Activated CD8-positive, alpha-beta T cell treated with anti-CD3 and anti-CD28 coated beads for 36 hours (primary cell): Measurements from ENCODE around the gene DHRS7. TPM values are rescaled to one million over a fixed set of nuclear protein-coding genes. Genes with fewer than 3 reads are reported as not detected.
"Not testable (repeated sequence)": the region's sequence is repeated elsewhere in the genome, so short reads cannot be mapped to it uniquely, and the experiment has no call there.

ENCODE experiments used
- ATAC-seq: fragments of 200-7000 bp; cut with Tn5 transposase; one replicate; pipeline ENCODE4 v1.10.0; 2021; ENCODE audit warnings: mild to moderate bottlenecking, moderate library complexity
- CTCF ChIA-PET: fragments of 350-600 bp; sonication (Branson Sonifier 250); formaldehyde crosslinking; loops from one replicate; lab custom pipeline; 2021; ENCODE audit warnings: antibody characterized with exemption; lab: Charles Lee
- POLR2A ChIA-PET: fragments of 350-600 bp; sonication (Branson Sonifier 250); formaldehyde crosslinking; loops from one replicate; lab custom pipeline; 2021; ENCODE audit warnings: antibody characterized with exemption; lab: Charles Lee
- DNase-seq: peaks from one replicate; pipeline ENCODE4 v3.0.0-alpha.2; 2020
- H3K27ac Mint-ChIP-seq: one replicate; pipeline ENCODE4 v1.8.0; 2021; ENCODE audit warnings: mild to moderate bottlenecking, mixed read lengths
- H3K27me3 Mint-ChIP-seq: one replicate; pipeline ENCODE4 v1.8.0; 2021; ENCODE audit warnings: mixed read lengths
- H3K36me3 Mint-ChIP-seq: one replicate; pipeline ENCODE4 v1.8.0; 2021; ENCODE audit warnings: low read depth, mixed read lengths
- H3K4me1 Mint-ChIP-seq: one replicate; pipeline ENCODE4 v1.8.0; 2021; ENCODE audit warnings: low read depth, mixed read lengths
- H3K4me3 Mint-ChIP-seq: one replicate; pipeline ENCODE4 v1.8.0; 2021; ENCODE audit warnings: mild to moderate bottlenecking, moderate library complexity, mixed read lengths
- H3K9me3 Mint-ChIP-seq: one replicate; pipeline ENCODE4 v1.8.0; 2021; ENCODE audit warnings: mixed read lengths
- CTCF ChIP-seq: fragments of 200-600 bp; IDR thresholded peaks from one replicate; pipeline ENCODE4 v1.8.0; 2022; ENCODE audit warnings: antibody characterized with exemption, mild to moderate bottlenecking
- intact Hi-C: fragments of 100-400 bp; cut with micrococcal nuclease; formaldehyde crosslinking; loops from one replicate; pipeline ENCODE4 v1.10.0; 2022
- total RNA-seq, 2 experiments: library from RNA; stranded (reverse); gene quantifications; one replicate each; pipeline ENCODE4 v1.2.3, GENCODE V29; 2021

Gene DHRS7
- total RNA-seq, 2 experiments from 2014 or later = 46.4 to 46.6 TPM

- Mint-ChIP-seq H3K27me3 (no peaks in the 10 kb centered on the region), H3K9me3 (peaks cover 2% of the 10 kb centered on the region), H3K36me3 (peaks cover 38% of the 10 kb centered on the region), H3K27ac (no peak overlapping the region), H3K4me3 (no peak overlapping the region), H3K4me1 (peaks cover 40% of the 10 kb centered on the region)
- POLR2A ChIA-PET = no interaction called here
- no peak for TF ChIP-seq CTCF
- ATAC-seq = no peak
- no peak for DNase-seq
- CTCF ChIA-PET = interaction anchor here (0.6 to 1.1 kb wide), 2 partner anchors 9 to 82 kb away, joined by 3 read pairs; no protein-coding TSS in a partner anchor
- intact Hi-C loops = no loop called here
Measured at GRCh38 chr14:60101786-60102185, 63.4 kb downstream of the DHRS7 start.

DNA sequence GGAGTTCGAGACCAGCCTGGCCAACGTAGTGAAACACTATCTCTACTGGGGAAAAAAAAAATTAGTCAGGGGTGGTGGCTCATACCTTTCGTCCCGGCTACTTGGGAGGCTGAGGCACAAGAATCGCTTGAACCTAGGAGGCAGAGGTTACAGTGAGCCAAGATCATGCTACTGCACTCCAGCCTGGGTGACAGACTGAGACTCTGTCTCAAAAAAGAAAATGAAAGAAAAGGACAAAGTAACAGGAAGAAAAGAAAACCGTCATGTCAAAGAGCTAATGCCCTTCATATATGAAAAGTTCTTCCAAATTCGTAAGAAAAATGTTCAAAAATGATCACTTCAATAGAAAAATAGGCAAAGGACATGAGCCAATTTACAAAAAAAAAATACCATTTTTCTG is 65.3 kb downstream of the DHRS7 start:
- Mint-ChIP-seq H3K36me3 (peaks cover 44% of the 10 kb centered on the region), H3K4me1 (peaks cover 46% of the 10 kb centered on the region)
- H3K4me3 Mint-ChIP-seq, CTCF ChIA-PET, DNase-seq, H3K27ac Mint-ChIP-seq, H3K27me3 Mint-ChIP-seq, POLR2A ChIA-PET, intact Hi-C loops, ATAC-seq, H3K9me3 Mint-ChIP-seq: not testable (repeated sequence)

GRCh38 chr14:60097974-60098373 is 67.2 kb downstream of the DHRS7 start:
- ChIA-PET CTCF (no interaction called here), POLR2A (no interaction called here)
- H3K4me1 Mint-ChIP-seq = peaks cover 52% of the 10 kb centered on the region
- no peak overlapping the region for H3K4me3 Mint-ChIP-seq
- ATAC-seq = no peak
- no peaks in the 10 kb centered on the region for H3K9me3 Mint-ChIP-seq
- intact Hi-C loops = no loop called here
- no peaks in the 10 kb centered on the region for H3K27me3 Mint-ChIP-seq
- H3K27ac Mint-ChIP-seq = no peak overlapping the region
- DNase-seq = no peak
- TF ChIP-seq CTCF = no peak
- peaks cover 46% of the 10 kb centered on the region for H3K36me3 Mint-ChIP-seq

DNA sequence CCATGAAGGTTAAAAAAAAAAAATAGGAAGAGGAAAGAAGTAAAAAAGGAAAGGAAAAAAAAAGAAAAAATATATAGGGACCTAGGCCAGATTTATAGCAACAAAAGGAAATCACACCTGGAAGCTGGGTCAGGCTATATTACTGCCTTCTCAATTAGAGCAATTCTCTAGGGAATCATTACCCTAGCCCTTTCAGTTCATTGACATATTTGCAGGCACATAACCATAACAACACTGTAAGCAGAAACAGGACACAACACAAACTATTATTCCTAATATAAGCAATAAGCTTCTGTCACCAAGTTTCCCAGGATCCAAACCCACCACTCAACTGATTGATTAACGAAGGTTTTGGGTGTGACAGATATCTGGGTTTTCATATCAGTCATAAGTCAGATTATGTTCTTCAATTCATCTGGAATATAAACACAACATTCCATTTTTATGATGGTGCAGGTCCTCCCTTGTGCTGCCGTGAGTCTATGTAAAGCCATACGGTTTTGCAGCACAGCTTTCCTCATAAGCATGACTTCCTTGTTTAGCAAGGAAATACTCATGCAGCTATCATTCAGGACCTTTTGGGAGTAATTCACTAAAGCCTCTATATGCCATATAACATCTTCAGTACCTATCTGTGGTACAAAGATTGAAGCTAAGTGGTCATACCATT is 69.3 kb downstream of the DHRS7 start:
- ChIA-PET POLR2A (interaction anchor here (0.8 to 1.5 kb wide), 3 partner anchors 14 to 153 kb away, joined by 3 to 4 read pairs (median 3); no protein-coding TSS in a partner anchor), CTCF (interaction anchor here (1.1 to 1.5 kb wide), 2 partner anchors 10 to 56 kb away, joined by 3 to 4 read pairs; no protein-coding TSS in a partner anchor)
- Mint-ChIP-seq H3K4me1 (peaks cover 40% of the 10 kb centered on the region), H3K27me3 (no peaks in the 10 kb centered on the region), H3K36me3 (peaks cover 48% of the 10 kb centered on the region), H3K27ac (no peak overlapping the region), H3K9me3 (no peaks in the 10 kb centered on the region), H3K4me3 (no peak overlapping the region)
- ATAC-seq (no peak), DNase-seq (no peak)
- no peak for TF ChIP-seq CTCF
- intact Hi-C loops = no loop called here

DNA sequence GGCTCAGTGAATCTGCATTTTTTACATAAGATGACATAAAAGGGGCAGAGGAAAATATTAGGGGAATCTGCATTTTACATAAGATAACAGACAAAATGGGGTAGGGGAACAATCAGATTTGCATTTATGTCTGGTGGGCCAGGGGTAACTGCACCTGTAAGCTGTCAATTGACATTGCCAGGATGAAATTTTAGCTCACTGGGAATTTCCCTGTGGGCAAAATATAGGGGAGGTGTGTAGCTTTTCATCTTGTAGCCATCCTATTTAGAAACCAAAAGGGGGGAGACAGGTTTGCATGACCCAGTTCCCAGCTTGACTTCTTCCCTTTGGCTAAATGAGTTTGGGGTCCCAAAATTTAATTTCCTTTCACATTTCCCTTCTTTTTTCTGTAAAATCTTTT is 70.0 kb downstream of the DHRS7 start:
- peaks cover 48% of the 10 kb centered on the region for H3K36me3 Mint-ChIP-seq
- POLR2A ChIA-PET = interaction anchor here (0.8 to 1.5 kb wide), 3 partner anchors 15 to 153 kb away, joined by 3 to 4 read pairs (median 3); no protein-coding TSS in a partner anchor
- no peak for DNase-seq
- peak overlapping the region; percentile 40 for H3K27ac Mint-ChIP-seq
- no peak for TF ChIP-seq CTCF
- CTCF ChIA-PET = interaction anchor here (1.1 to 1.5 kb wide), 2 partner anchors 11 to 57 kb away, joined by 3 to 4 read pairs; no protein-coding TSS in a partner anchor
- peak overlapping the region; percentile 13 for H3K4me3 Mint-ChIP-seq
- H3K4me1 Mint-ChIP-seq = peaks cover 40% of the 10 kb centered on the region
- H3K9me3 Mint-ChIP-seq = no peaks in the 10 kb centered on the region
- ATAC-seq = no peak
- H3K27me3 Mint-ChIP-seq = no peaks in the 10 kb centered on the region
- intact Hi-C loops = no loop called here
